ENCODE results near the gene ANO8.
"Not testable (repeated sequence)": the region's sequence is repeated elsewhere in the genome, so short reads cannot be mapped to it uniquely, and the experiment has no call there.

ANO8 gene

DNA sequence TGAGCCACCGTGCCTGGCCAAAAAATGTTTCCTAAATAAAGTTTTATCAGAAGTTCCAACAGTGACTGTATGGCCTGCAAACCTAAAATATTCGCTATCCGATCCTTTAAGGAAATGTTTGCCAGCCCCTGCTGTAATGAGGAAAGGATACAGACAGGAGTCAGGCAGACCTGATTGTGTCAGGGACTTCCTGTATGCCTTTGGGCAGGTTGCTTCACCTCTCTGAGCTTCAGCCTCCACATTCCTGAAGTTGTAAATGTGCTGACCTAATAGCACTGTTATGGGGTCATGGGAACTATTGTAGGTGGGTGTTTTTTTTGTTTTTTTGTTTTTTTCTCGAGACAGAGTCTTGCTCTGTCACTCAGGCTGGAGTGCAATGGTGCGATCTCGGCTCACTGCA, 37.7 kb downstream of the ANO8 start:
- no peak for DNase-seq (ENCODE audit: low spot score)
- in situ Hi-C loops (cut with MboI; ENCODE audit: low pct_unique_long_range_greater_than_20kb, low sequenced_read_pairs, unreplicated experiment): no loop called here
- TF ChIP-seq, protein P1, sequence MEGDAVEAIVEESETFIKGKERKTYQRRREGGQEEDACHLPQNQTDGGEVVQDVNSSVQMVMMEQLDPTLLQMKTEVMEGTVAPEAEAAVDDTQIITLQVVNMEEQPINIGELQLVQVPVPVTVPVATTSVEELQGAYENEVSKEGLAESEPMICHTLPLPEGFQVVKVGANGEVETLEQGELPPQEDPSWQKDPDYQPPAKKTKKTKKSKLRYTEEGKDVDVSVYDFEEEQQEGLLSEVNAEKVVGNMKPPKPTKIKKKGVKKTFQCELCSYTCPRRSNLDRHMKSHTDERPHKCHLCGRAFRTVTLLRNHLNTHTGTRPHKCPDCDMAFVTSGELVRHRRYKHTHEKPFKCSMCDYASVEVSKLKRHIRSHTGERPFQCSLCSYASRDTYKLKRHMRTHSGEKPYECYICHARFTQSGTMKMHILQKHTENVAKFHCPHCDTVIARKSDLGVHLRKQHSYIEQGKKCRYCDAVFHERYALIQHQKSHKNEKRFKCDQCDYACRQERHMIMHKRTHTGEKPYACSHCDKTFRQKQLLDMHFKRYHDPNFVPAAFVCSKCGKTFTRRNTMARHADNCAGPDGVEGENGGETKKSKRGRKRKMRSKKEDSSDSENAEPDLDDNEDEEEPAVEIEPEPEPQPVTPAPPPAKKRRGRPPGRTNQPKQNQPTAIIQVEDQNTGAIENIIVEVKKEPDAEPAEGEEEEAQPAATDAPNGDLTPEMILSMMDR (IDR thresholded peaks at IDR 0.05; ENCODE audit: extremely low read depth, insufficient read depth, missing control alignments): no peak

DNA sequence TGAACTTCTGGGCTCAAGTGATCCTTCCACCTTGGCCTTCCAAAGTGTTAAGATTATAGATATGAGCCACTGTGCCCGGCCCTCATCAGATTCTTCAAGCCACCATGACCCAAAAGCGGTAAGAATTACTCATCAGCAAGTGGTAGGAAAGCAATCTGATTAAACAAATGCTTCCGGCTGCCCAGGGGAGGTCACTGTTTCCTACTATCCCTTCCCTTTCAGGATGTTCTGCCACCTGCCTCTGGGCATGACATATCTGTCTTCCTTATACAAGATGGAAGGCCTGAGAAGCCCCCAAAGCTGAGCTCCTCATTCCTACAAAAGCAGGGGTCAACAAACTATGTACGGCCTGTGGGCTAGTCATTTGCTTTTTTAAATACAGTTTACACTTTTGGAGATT, 38.4 kb downstream of the ANO8 start:
- in situ Hi-C loops (cut with MboI; ENCODE audit: low pct_unique_long_range_greater_than_20kb, low sequenced_read_pairs, unreplicated experiment): no loop called here
- no peak for DNase-seq (ENCODE audit: low spot score)

DNA sequence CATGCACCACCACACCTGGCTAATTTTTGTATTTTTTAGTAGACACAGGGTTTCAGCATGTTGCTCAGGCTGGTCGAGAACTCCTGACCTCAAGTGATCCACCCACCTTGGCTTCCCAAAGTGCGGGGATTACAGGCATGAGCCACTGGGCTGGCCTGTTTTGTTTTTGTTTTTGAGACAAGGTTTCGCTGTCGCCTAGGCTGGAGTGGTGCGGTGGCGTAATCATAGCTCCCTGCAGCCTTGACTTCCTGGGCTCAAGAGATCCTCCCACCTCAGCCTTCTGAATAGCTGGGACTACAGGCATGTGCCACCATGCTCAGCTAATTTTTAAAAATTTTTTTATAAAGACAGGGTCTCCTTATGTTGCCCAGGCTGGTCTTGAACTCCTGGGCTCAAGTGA, 39.1 kb downstream of the ANO8 start:
- DNase-seq (ENCODE audit: low spot score); in situ Hi-C loops (cut with MboI; ENCODE audit: low pct_unique_long_range_greater_than_20kb, low sequenced_read_pairs, unreplicated experiment): not testable (repeated sequence)

More for the DNA sequence above, 38.4 kb downstream of the ANO8 start:
- TF ChIP-seq, protein P1 (IDR thresholded peaks at IDR 0.05; ENCODE audit: extremely low read depth, insufficient read depth, missing control alignments): no peak

DNA sequence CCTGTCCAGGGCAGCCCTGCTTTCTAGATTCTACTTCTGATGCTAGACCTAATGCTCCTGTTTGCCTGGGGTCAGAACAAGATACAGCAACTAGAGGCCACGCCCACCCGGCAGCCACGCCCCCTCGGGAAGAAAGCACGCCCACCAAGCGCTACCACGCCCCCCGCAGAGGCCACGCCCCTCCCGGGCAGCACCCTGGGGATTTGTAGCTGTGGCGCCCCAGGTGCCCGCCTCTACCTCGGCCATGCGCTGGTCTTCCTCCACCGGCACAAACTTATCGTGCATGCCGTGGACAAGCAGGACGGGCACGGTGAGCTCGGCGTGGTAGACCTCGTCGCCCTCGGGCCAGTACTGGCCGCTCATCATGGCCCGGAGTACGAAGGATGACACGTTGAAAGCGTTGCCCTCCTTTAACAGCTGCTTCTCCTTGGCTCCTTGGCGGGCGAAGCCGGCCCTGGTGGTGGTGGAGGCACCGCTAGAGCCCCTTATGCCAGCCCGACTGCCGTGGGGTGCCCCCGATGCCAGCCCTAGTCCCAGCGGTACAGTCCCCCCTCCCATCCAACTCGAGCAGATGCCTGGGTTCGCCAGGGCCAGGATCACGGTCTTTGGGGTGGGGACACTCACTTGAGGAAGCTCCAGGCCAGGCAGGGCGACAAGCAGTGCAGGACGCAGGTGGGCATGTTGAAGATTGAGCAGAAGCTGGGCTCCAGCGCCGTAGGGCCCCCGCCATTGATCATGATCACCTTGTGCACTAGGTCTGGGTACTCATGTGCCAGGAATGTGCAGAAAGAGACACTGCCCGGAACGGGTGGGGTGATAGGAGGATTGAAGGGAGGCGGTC, 40.4 kb downstream of the ANO8 start:
- DNase-seq (ENCODE audit: low spot score): peak; percentile 53

DNA sequence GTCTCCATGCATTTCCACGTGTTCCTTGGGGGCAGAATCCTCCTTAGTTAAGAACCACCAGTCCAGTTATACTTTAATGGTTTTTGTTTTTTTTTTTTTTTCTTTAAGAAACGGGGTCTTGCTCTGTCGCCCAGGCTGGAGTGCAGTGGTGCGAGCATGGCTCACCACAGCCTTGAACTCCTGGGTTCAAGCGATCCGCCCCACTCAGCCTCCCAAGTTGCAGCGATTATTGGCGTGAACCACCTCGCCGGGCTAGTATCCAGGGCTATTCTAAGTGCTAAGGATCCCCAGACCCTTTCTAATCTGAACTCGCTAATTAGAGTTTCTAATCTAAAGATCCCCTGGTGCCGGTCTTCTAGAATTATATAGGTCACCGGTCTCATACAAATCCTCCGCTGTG, 41.0 kb downstream of the ANO8 start:
- TF ChIP-seq, protein P1 (IDR thresholded peaks at IDR 0.05; ENCODE audit: extremely low read depth, insufficient read depth, missing control alignments): no peak
- in situ Hi-C loops (cut with MboI; ENCODE audit: low pct_unique_long_range_greater_than_20kb, low sequenced_read_pairs, unreplicated experiment): no loop called here
- DNase-seq (ENCODE audit: low spot score): no peak

More for the DNA sequence above, 40.4 kb downstream of the ANO8 start:
- in situ Hi-C loops (cut with MboI; ENCODE audit: low pct_unique_long_range_greater_than_20kb, low sequenced_read_pairs, unreplicated experiment): no loop called here
- TF ChIP-seq, protein P1 (IDR thresholded peaks at IDR 0.05; ENCODE audit: extremely low read depth, insufficient read depth, missing control alignments): no peak

DNA sequence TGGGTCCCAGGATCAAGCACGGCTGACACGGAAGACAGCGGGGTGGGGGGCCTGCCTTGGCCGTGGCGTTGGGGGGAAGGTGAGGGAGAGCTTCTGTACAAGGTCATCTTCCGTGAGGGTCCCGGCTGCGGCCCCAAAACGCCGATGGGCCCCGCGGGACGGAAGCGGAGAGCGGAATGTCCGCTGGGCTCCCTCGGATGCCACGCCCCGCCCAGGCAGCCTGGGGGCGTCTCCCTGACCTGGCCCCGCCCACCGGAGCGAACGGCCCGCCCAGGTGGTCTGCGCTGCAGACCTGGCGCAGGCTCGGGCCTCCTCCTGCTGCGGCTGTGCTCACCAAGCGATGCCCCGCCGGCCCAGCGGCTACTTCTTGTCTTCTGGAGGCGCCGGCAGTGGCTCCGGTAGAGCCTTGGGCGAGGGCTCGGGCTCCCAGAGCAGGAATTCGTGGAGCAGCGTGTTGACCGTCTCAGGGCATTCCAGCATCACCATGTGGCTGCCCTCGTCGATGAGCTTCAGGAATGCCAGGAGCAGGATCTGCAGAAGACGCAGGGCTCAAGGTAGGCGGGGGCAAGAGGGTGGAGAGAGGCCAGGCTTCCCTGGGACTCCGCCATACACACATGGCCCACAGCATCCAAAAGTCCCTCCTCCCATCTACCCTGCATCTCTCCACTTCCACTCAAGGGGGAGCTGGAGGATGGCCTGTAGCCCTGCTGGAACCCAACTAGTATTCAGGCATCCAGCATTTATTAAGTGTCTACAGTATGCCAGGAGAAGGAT, 42.2 kb downstream of the ANO8 start:
- in situ Hi-C loops (cut with MboI; ENCODE audit: low pct_unique_long_range_greater_than_20kb, low sequenced_read_pairs, unreplicated experiment): no loop called here
- TF ChIP-seq, protein P1 (IDR thresholded peaks at IDR 0.05; ENCODE audit: extremely low read depth, insufficient read depth, missing control alignments): peak; percentile 84
- peak; percentile 98 for DNase-seq (ENCODE audit: low spot score)

DNA sequence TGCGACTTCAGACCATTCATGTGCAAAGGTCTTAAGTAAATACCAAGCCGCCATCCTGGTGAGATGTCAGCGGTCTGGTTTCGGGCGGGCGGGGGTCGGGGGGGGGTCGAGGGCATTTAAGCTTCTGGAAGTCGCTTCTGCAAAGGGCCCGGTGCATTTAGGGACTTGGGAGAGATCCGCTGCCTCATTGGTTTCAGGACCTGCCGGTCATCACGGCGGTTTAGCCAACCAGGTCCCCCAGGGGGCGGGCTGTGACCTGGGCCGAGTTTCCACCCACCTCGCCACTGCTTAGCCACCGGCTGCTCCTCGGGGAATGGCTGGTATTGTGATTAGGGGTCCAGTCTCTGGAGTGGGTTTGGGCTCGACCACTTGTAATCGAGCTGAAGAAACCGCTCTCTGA, 45.2 kb downstream of the ANO8 start:
- DNase-seq (ENCODE audit: low spot score): peak; percentile 91
- TF ChIP-seq, protein P1 (IDR thresholded peaks at IDR 0.05; ENCODE audit: extremely low read depth, insufficient read depth, missing control alignments): no peak
- in situ Hi-C loops (cut with MboI; ENCODE audit: low pct_unique_long_range_greater_than_20kb, low sequenced_read_pairs, unreplicated experiment): no loop called here

Data from GM13977 (cell line).